Fibroblast of lung (primary cell): Measurements from ENCODE around the gene ZBTB32. TPM values are rescaled to one million over a fixed set of nuclear protein-coding genes. Genes with fewer than 3 reads are reported as not detected.
A peak's percentile ranks its signal among the peaks of the same experiment; 100 is the strongest.

Experiments
- DNase-seq, 2 donors: peaks; one replicate each; pipeline versions ENCODE4 v3.0.0 to v3.0.0-alpha.2; 2010; ENCODE audit warnings: low read depth in 2 of 2
- H2AFZ ChIP-seq: 2 replicates; pipeline ENCODE4 v1.5.1; 2012; ENCODE audit warnings: low read length, control low read depth, inconsistent platforms
- H3K27ac ChIP-seq: 2 replicates; pipeline ENCODE4 v1.5.1; 2011; ENCODE audit warnings: low read length, control low read depth; ENCODE audit not compliant: insufficient read depth
- H3K27me3 ChIP-seq: 2 replicates; pipeline ENCODE4 v1.5.1; 2011; ENCODE audit warnings: mild to moderate bottlenecking, low read length; ENCODE audit not compliant: control insufficient read depth, insufficient read depth
- H3K36me3 ChIP-seq: 2 replicates; pipeline ENCODE4 v1.5.1; 2011; ENCODE audit warnings: low read length; ENCODE audit not compliant: control insufficient read depth, insufficient read depth
- H3K4me1 ChIP-seq: 2 replicates; pipeline ENCODE4 v1.5.1; 2011; ENCODE audit warnings: low read length; ENCODE audit not compliant: control insufficient read depth, insufficient read depth; ENCODE audit errors: extremely low read depth
- H3K4me2 ChIP-seq: 2 replicates; pipeline ENCODE4 v1.5.1; 2011; ENCODE audit warnings: low read length, control low read depth; ENCODE audit not compliant: insufficient read depth; ENCODE audit errors: extremely low read depth
- H3K4me3 ChIP-seq, 4 experiments: fragments of 200-600 bp in 1 of 4; sonication (generic) in 1 of 4; replicated peaks in 1 of 4; 2 replicates each; pipeline ENCODE4 v1.5.1; 2011 to 2016; ENCODE audit warnings: low read length in 4 of 4, low read depth in 3 of 4, mild to moderate bottlenecking in 3 of 4, control low read depth in 2 of 4, inconsistent platforms in 1 of 4, mixed read lengths in 1 of 4; ENCODE audit not compliant: insufficient read depth in 1 of 4; ENCODE audit errors: control extremely low read depth in 1 of 4
- H3K79me2 ChIP-seq: 2 replicates; pipeline ENCODE4 v1.5.1; 2012; ENCODE audit warnings: mild to moderate bottlenecking, low read length, inconsistent platforms; ENCODE audit not compliant: control insufficient read depth, insufficient read depth
- H3K9ac ChIP-seq: 2 replicates; pipeline ENCODE4 v1.5.1; 2011; ENCODE audit warnings: mild to moderate bottlenecking, low read length, control low read depth; ENCODE audit not compliant: insufficient read depth
- H3K9me3 ChIP-seq: 2 replicates; pipeline ENCODE4 v1.5.1; 2012; ENCODE audit warnings: low read depth, low read length; ENCODE audit not compliant: control insufficient read depth, insufficient read depth
- H4K20me1 ChIP-seq: 2 replicates; pipeline ENCODE4 v1.5.1; 2011; ENCODE audit warnings: low read length; ENCODE audit not compliant: control insufficient read depth, insufficient read depth; ENCODE audit errors: extremely low read depth
- CTCF ChIP-seq, 2 donors: IDR thresholded peaks in 1 of 2; conservative IDR thresholded peaks in 1 of 2; 1 replicate in 1 of 2; 2 replicates in 1 of 2; pipeline ENCODE4 v1.5.1; 2011 to 2012; ENCODE audit warnings: low read length in 2 of 2, control low read depth in 1 of 2, inconsistent platforms in 1 of 2, low read depth in 1 of 2, mild to moderate bottlenecking in 1 of 2
- EZH2 ChIP-seq: IDR thresholded peaks from 2 replicates; pipeline ENCODE4 v1.5.1; 2012; ENCODE audit warnings: low read length, control low read depth, mild to moderate bottlenecking; ENCODE audit errors: missing control alignments
- polyA plus RNA-seq, 2 donors: library from polyadenylated mRNA; depleted of rRNA in 1 of 2; stranded (reverse) in 1 of 2; unstranded in 1 of 2; fragments of >200 nt; gene quantifications; 2 replicates each; pipeline ENCODE4 v1.2.1, GENCODE V29; 2011 to 2012; ENCODE audit warnings: missing spikeins in 1 of 2
- total RNA-seq: library from RNA; depleted of rRNA; stranded (reverse); fragments of >200 nt; gene quantifications from 2 replicates; pipeline ENCODE4 v1.2.1, GENCODE V29; 2014

ZBTB32 gene
- total and polyA plus RNA-seq, 2 donors (not counting 1 experiment from before 2014, with no cell fraction given): not detected

- Histone ChIP-seq H3K27me3 (no peaks in the 10 kb centered on the region), H3K9me3 (no peaks in the 10 kb centered on the region), H3K27ac (peak within 1 kb of the TSS; percentile 99), H3K36me3 (peaks cover 29% of the 10 kb centered on the region), H3K4me1 (peaks cover 17% of the 10 kb centered on the region), H3K4me3 (peak within 1 kb of the TSS; percentile 69 to 98 (median 80)), H3K4me2 (peak within 1 kb of the TSS; percentile 91), H3K9ac (peak within 1 kb of the TSS; percentile 94), H3K79me2 (peaks cover 23% of the 10 kb centered on the region), H4K20me1 (no peaks in the 10 kb centered on the region), H2AFZ (no peak within 1 kb of the TSS)
- TF ChIP-seq CTCF (conservative IDR thresholded peaks at IDR 0.05 in 1 of 2, IDR thresholded peaks at IDR 0.05 in 1 of 2; ENCODE audit: low read depth in 1 of 2, low read length in 2 of 2): no peak
- no peak for TF ChIP-seq EZH2
- DNase-seq: peak; percentile 71 to 91
Measured at GRCh38 chr19:35756377-35757230, 52.2 kb downstream of the ZBTB32 start, which contains the start of gene HSPB6. HSPB6 (minus strand) TSS chr19:35757029; CDS start chr19:35757008, 21 bp downstream.

GRCh38 chr19:35757231-35757748 is 52.9 kb downstream of the ZBTB32 start:
- Histone ChIP-seq H2AFZ (no peak overlapping the region), H3K9ac (peak overlapping the region; percentile 94), H3K9me3 (no peaks in the 10 kb centered on the region)

GRCh38 chr19:35757749-35758608 is 53.6 kb downstream of the ZBTB32 start, which contains the start of gene PROSER3:
PROSER3 (plus strand) TSS chr19:35758176; CDS start chr19:35758216, 40 bp downstream.
- Histone ChIP-seq H2AFZ (peak within 1 kb of the TSS; percentile 73), H3K9me3 (no peaks in the 10 kb centered on the region), H4K20me1 (no peaks in the 10 kb centered on the region), H3K4me2 (peak within 1 kb of the TSS; percentile 76), H3K27me3 (no peaks in the 10 kb centered on the region), H3K27ac (peak within 1 kb of the TSS; percentile 99), H3K4me1 (peaks cover 17% of the 10 kb centered on the region), H3K9ac (peak within 1 kb of the TSS; percentile 94), H3K4me3 (peak within 1 kb of the TSS; percentile 85 to 98 (median 86)), H3K79me2 (peaks cover 23% of the 10 kb centered on the region), H3K36me3 (peaks cover 23% of the 10 kb centered on the region)
- peak; percentile 100 for DNase-seq
- no peak for TF ChIP-seq CTCF (conservative IDR thresholded peaks at IDR 0.05 in 1 of 2, IDR thresholded peaks at IDR 0.05 in 1 of 2; ENCODE audit: low read depth in 1 of 2, low read length in 2 of 2)
- no peak for TF ChIP-seq EZH2

More at GRCh38 chr19:35757231-35757748, 52.9 kb downstream of the ZBTB32 start:
- Histone ChIP-seq H3K4me1 (peaks cover 17% of the 10 kb centered on the region), H4K20me1 (no peaks in the 10 kb centered on the region), H3K27ac (peak overlapping the region; percentile 99), H3K4me3 (peak overlapping the region in 3 of 4 experiments; percentile 73 to 87 (median 83)), H3K36me3 (peaks cover 30% of the 10 kb centered on the region), H3K27me3 (no peaks in the 10 kb centered on the region), H3K4me2 (peak overlapping the region; percentile 76), H3K79me2 (peaks cover 23% of the 10 kb centered on the region)
- TF ChIP-seq EZH2: no peak
- DNase-seq: peak; percentile 96 to 98
